Fibroblast of lung (primary cell): ENCODE measurements around the gene LYPLAL1. TPM values are rescaled to one million over a fixed set of nuclear protein-coding genes. Genes with fewer than 3 reads are reported as not detected.

Source experiments
- DNase-seq, 2 donors: peaks; one replicate each; pipeline versions ENCODE4 v3.0.0 to v3.0.0-alpha.2; 2010; ENCODE audit warnings: low read depth in 2 of 2
- H2AFZ ChIP-seq: 2 replicates; pipeline ENCODE4 v1.5.1; 2012; ENCODE audit warnings: low read length, control low read depth, inconsistent platforms
- H3K27ac ChIP-seq: 2 replicates; pipeline ENCODE4 v1.5.1; 2011; ENCODE audit warnings: low read length, control low read depth; ENCODE audit not compliant: insufficient read depth
- H3K27me3 ChIP-seq: 2 replicates; pipeline ENCODE4 v1.5.1; 2011; ENCODE audit warnings: mild to moderate bottlenecking, low read length; ENCODE audit not compliant: control insufficient read depth, insufficient read depth
- H3K36me3 ChIP-seq: 2 replicates; pipeline ENCODE4 v1.5.1; 2011; ENCODE audit warnings: low read length; ENCODE audit not compliant: control insufficient read depth, insufficient read depth
- H3K4me1 ChIP-seq: 2 replicates; pipeline ENCODE4 v1.5.1; 2011; ENCODE audit warnings: low read length; ENCODE audit not compliant: control insufficient read depth, insufficient read depth; ENCODE audit errors: extremely low read depth
- H3K4me2 ChIP-seq: 2 replicates; pipeline ENCODE4 v1.5.1; 2011; ENCODE audit warnings: low read length, control low read depth; ENCODE audit not compliant: insufficient read depth; ENCODE audit errors: extremely low read depth
- H3K4me3 ChIP-seq, 4 experiments: fragments of 200-600 bp in 1 of 4; sonication (generic) in 1 of 4; replicated peaks in 1 of 4; 2 replicates each; pipeline ENCODE4 v1.5.1; 2011 to 2016; ENCODE audit warnings: low read length in 4 of 4, low read depth in 3 of 4, mild to moderate bottlenecking in 3 of 4, control low read depth in 2 of 4, inconsistent platforms in 1 of 4, mixed read lengths in 1 of 4; ENCODE audit not compliant: insufficient read depth in 1 of 4; ENCODE audit errors: control extremely low read depth in 1 of 4
- H3K79me2 ChIP-seq: 2 replicates; pipeline ENCODE4 v1.5.1; 2012; ENCODE audit warnings: mild to moderate bottlenecking, low read length, inconsistent platforms; ENCODE audit not compliant: control insufficient read depth, insufficient read depth
- H3K9ac ChIP-seq: 2 replicates; pipeline ENCODE4 v1.5.1; 2011; ENCODE audit warnings: mild to moderate bottlenecking, low read length, control low read depth; ENCODE audit not compliant: insufficient read depth
- H3K9me3 ChIP-seq: 2 replicates; pipeline ENCODE4 v1.5.1; 2012; ENCODE audit warnings: low read depth, low read length; ENCODE audit not compliant: control insufficient read depth, insufficient read depth
- H4K20me1 ChIP-seq: 2 replicates; pipeline ENCODE4 v1.5.1; 2011; ENCODE audit warnings: low read length; ENCODE audit not compliant: control insufficient read depth, insufficient read depth; ENCODE audit errors: extremely low read depth
- EZH2 ChIP-seq: IDR thresholded peaks from 2 replicates; pipeline ENCODE4 v1.5.1; 2012; ENCODE audit warnings: low read length, control low read depth, mild to moderate bottlenecking; ENCODE audit errors: missing control alignments
- polyA plus RNA-seq, 2 donors: library from polyadenylated mRNA; depleted of rRNA in 1 of 2; stranded (reverse) in 1 of 2; unstranded in 1 of 2; fragments of >200 nt; gene quantifications; 2 replicates each; pipeline ENCODE4 v1.2.1, GENCODE V29; 2011 to 2012; ENCODE audit warnings: missing spikeins in 1 of 2
- total RNA-seq: library from RNA; depleted of rRNA; stranded (reverse); fragments of >200 nt; gene quantifications from 2 replicates; pipeline ENCODE4 v1.2.1, GENCODE V29; 2014
- TF ChIP-seq, protein P1 (sequence below), 2 donors: IDR thresholded peaks in 1 of 2; conservative IDR thresholded peaks in 1 of 2; 1 replicate in 1 of 2; 2 replicates in 1 of 2; pipeline ENCODE4 v1.5.1; 2011 to 2012; ENCODE audit warnings: low read length in 2 of 2, control low read depth in 1 of 2, inconsistent platforms in 1 of 2, low read depth in 1 of 2, mild to moderate bottlenecking in 1 of 2

Gene LYPLAL1
- total and polyA plus RNA-seq, 2 donors (not counting 1 experiment from before 2014, with no cell fraction given): 29.9 to 51.5 TPM

DNA sequence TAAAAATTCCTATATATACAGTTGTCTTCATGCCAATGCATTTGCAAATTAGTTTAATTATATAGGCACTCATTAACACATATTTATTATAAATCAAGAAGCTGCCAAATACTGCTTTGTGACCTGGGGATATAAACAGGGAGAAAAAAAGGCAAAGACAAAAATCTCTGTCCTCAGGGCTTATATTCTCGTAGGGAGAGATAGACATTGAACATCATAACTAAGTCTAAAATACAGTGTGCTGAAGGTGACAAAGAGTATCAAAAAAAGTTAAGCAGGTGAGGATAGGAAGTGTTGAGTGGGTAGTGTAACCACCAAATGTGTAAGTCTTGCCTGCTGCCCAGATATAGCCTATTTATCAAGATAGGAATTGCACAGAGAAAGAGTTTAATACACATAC is 40.7 kb upstream of the LYPLAL1 start:
- no peaks in the 10 kb centered on the region for H4K20me1 ChIP-seq
- H3K4me1 ChIP-seq: no peaks in the 10 kb centered on the region
- H3K4me3 ChIP-seq: no peak overlapping the region
- DNase-seq: no peak
- no peaks in the 10 kb centered on the region for H3K79me2 ChIP-seq
- no peaks in the 10 kb centered on the region for H3K27me3 ChIP-seq
- no peaks in the 10 kb centered on the region for H3K36me3 ChIP-seq
- H3K9me3 ChIP-seq: no peaks in the 10 kb centered on the region
- TF ChIP-seq, protein P1, sequence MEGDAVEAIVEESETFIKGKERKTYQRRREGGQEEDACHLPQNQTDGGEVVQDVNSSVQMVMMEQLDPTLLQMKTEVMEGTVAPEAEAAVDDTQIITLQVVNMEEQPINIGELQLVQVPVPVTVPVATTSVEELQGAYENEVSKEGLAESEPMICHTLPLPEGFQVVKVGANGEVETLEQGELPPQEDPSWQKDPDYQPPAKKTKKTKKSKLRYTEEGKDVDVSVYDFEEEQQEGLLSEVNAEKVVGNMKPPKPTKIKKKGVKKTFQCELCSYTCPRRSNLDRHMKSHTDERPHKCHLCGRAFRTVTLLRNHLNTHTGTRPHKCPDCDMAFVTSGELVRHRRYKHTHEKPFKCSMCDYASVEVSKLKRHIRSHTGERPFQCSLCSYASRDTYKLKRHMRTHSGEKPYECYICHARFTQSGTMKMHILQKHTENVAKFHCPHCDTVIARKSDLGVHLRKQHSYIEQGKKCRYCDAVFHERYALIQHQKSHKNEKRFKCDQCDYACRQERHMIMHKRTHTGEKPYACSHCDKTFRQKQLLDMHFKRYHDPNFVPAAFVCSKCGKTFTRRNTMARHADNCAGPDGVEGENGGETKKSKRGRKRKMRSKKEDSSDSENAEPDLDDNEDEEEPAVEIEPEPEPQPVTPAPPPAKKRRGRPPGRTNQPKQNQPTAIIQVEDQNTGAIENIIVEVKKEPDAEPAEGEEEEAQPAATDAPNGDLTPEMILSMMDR (conservative IDR thresholded peaks at IDR 0.05 in 1 of 2, IDR thresholded peaks at IDR 0.05 in 1 of 2; ENCODE audit: low read depth in 1 of 2, low read length in 2 of 2): no peak
- TF ChIP-seq EZH2: no peak
- no peak overlapping the region for H2AFZ ChIP-seq
- no peak overlapping the region for H3K4me2 ChIP-seq
- no peak overlapping the region for H3K9ac ChIP-seq
- H3K27ac ChIP-seq: no peak overlapping the region

DNA sequence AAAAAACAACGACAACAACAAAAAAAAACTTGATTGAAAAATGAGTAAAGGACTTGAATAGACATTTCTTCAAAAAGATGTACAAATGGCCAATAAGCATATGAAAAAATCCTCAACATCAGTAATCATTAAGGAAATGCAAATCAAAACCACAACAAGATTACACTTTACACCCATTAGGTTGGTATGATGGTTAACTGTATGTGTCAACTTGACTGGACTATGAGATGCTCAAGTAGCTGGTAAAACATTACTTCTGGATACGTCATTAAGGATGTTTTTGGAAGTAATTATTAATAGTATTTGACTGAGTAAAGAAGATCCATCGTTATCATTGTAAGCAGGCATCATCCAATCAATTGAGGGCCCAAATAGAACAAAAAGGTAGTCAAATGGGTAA is 34.9 kb upstream of the LYPLAL1 start:
- Histone ChIP-seq H3K79me2 (no peaks in the 10 kb centered on the region), H3K4me1 (no peaks in the 10 kb centered on the region), H3K4me2 (no peak overlapping the region), H3K4me3 (no peak overlapping the region), H4K20me1 (no peaks in the 10 kb centered on the region), H3K27me3 (no peaks in the 10 kb centered on the region), H3K9ac (no peak overlapping the region), H3K36me3 (no peaks in the 10 kb centered on the region), H3K9me3 (no peaks in the 10 kb centered on the region), H3K27ac (no peak overlapping the region), H2AFZ (no peak overlapping the region)
- TF ChIP-seq EZH2: no peak
- TF ChIP-seq, protein P1 (conservative IDR thresholded peaks at IDR 0.05 in 1 of 2, IDR thresholded peaks at IDR 0.05 in 1 of 2; ENCODE audit: low read depth in 1 of 2, low read length in 2 of 2): no peak
- no peak for DNase-seq

DNA sequence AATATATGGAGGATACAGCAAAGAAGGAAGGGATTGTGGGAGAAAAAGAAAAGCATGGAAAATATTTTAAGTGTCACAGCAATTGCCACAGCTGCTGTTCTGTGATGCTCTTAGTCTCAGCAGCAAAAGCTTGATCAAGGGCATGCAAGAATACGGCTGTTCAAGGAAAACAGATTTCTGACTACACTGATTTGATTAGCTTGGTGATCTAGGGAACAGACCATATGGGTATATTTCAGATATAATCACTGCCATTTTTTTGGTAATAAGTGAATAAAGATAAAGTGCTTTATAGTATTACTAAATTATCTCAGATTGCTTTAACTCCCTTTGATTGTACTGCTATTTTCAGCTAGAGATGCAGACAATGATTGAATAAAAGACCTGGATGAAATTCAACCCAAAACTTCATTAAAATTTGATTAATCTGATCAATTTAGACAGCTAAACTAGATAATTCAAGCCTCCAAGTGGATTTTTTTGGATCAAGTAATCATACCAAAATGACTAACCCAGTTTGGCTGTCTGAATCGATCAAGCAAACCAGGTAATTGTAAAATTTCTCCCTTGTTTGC is 33.3 kb upstream of the LYPLAL1 start:
- no peaks in the 10 kb centered on the region for H3K79me2 ChIP-seq
- H3K9ac ChIP-seq: no peak overlapping the region
- no peak for DNase-seq
- no peak overlapping the region for H3K4me2 ChIP-seq
- TF ChIP-seq, protein P1 (conservative IDR thresholded peaks at IDR 0.05 in 1 of 2, IDR thresholded peaks at IDR 0.05 in 1 of 2; ENCODE audit: low read depth in 1 of 2, low read length in 2 of 2): no peak
- no peak for TF ChIP-seq EZH2
- H3K4me1 ChIP-seq: no peaks in the 10 kb centered on the region
- H3K9me3 ChIP-seq: no peaks in the 10 kb centered on the region
- no peak overlapping the region for H2AFZ ChIP-seq
- H3K27me3 ChIP-seq: no peaks in the 10 kb centered on the region
- H3K36me3 ChIP-seq: no peaks in the 10 kb centered on the region
- no peaks in the 10 kb centered on the region for H4K20me1 ChIP-seq
- no peak overlapping the region for H3K4me3 ChIP-seq
- H3K27ac ChIP-seq: no peak overlapping the region
